Ascending aorta (tissue), 2 donors: Measurements from ENCODE around the gene IL1RAP. TPM values are rescaled to one million over a fixed set of nuclear protein-coding genes. Genes with fewer than 3 reads are reported as not detected.

Experiments used
- DNase-seq, 2 donors: peaks; one replicate each; pipeline ENCODE4 v3.0.0-alpha.2; 2019; ENCODE audit warnings: low spot score in 2 of 2
- H3K27ac ChIP-seq, 2 donors: fragments of 200-600 bp; sonication (generic); one replicate each; pipeline ENCODE4 v1.5.1; 2016 to 2017; ENCODE audit warnings: mild to moderate bottlenecking in 1 of 2
- H3K27me3 ChIP-seq: fragments of 200-600 bp; sonication (generic); one replicate; pipeline ENCODE4 v1.5.1; 2017
- H3K36me3 ChIP-seq, 2 donors: fragments of 200-600 bp; sonication (generic); one replicate each; pipeline ENCODE4 v1.5.1; 2016
- H3K4me1 ChIP-seq, 2 donors: fragments of 200-600 bp; sonication (generic); one replicate each; pipeline ENCODE4 v1.5.1; 2016 to 2017; ENCODE audit warnings: mild to moderate bottlenecking in 1 of 2
- H3K4me3 ChIP-seq, 2 donors: fragments of 200-600 bp; sonication (generic); one replicate each; pipeline ENCODE4 v1.5.1; 2016 to 2017; ENCODE audit warnings: mild to moderate bottlenecking in 1 of 2
- H3K9me3 ChIP-seq, 2 donors: fragments of 200-600 bp; sonication (generic); one replicate each; pipeline ENCODE4 v1.5.1; 2016
- CTCF ChIP-seq, 3 experiments: fragments of 200-600 bp in 2 of 3; fragments of 450-650 bp in 1 of 3; sonication (generic) in 2 of 3; IDR thresholded peaks; one replicate each; pipeline ENCODE4 v1.5.1; 2016 to 2019; ENCODE audit warnings: antibody characterized with exemption in 3 of 3, mild to moderate bottlenecking in 1 of 3, moderate library complexity in 1 of 3
- intact Hi-C: fragments of 100-400 bp; cut with DNase I; formaldehyde crosslinking; loops from one replicate; pipeline ENCODE4 v1.15.1; 2023
- total RNA-seq: library from RNA; depleted of rRNA; stranded (reverse); fragments of >200 nt; gene quantifications from one replicate; pipeline ENCODE4 v1.1.0, GENCODE V29; 2016

IL1RAP gene
- total RNA-seq, 1 donor from 2014 or later: 12.8 TPM

- Histone ChIP-seq H3K4me1 (no peaks in the 10 kb centered on the region), H3K27me3 (no peaks in the 10 kb centered on the region), H3K4me3 (no peak overlapping the region), H3K36me3 (no peaks in the 10 kb centered on the region), H3K9me3 (no peaks in the 10 kb centered on the region), H3K27ac (no peak overlapping the region)
- DNase-seq: no peak
- no peak for TF ChIP-seq CTCF (IDR thresholded peaks at IDR 0.05)
- intact Hi-C loops: no loop called here
These were observed 29.8 kb downstream of the IL1RAP start for GRCh38 chr3:190543671-190544070.

- TF ChIP-seq CTCF (IDR thresholded peaks at IDR 0.05): no peak
- no peak overlapping the region for H3K4me3 ChIP-seq
- no peaks in the 10 kb centered on the region for H3K4me1 ChIP-seq
- H3K27ac ChIP-seq: no peak overlapping the region
- no peaks in the 10 kb centered on the region for H3K9me3 ChIP-seq
- intact Hi-C loops: no loop called here
- DNase-seq: no peak
- H3K27me3 ChIP-seq: no peaks in the 10 kb centered on the region
- no peaks in the 10 kb centered on the region for H3K36me3 ChIP-seq
These were observed 31.3 kb downstream of the IL1RAP start for GRCh38 chr3:190545191-190545590.

- no peaks in the 10 kb centered on the region for H3K27me3 ChIP-seq
- intact Hi-C loops: no loop called here
- no peak overlapping the region for H3K4me3 ChIP-seq
- TF ChIP-seq CTCF (IDR thresholded peaks at IDR 0.05): no peak
- H3K9me3 ChIP-seq: no peaks in the 10 kb centered on the region
- H3K4me1 ChIP-seq: no peaks in the 10 kb centered on the region
- H3K36me3 ChIP-seq: no peaks in the 10 kb centered on the region
- no peak overlapping the region for H3K27ac ChIP-seq
- DNase-seq: no peak
These were observed 33.1 kb downstream of the IL1RAP start for GRCh38 chr3:190546881-190547510.

GRCh38 chr3:190548031-190548656 lies 34.3 kb downstream of the IL1RAP start:
- no peak overlapping the region for H3K4me3 ChIP-seq
- no peaks in the 10 kb centered on the region for H3K27me3 ChIP-seq
- no peak for TF ChIP-seq CTCF (IDR thresholded peaks at IDR 0.05)
- H3K36me3 ChIP-seq: no peaks in the 10 kb centered on the region
- intact Hi-C loops: no loop called here
- H3K27ac ChIP-seq: no peak overlapping the region
- H3K9me3 ChIP-seq: no peaks in the 10 kb centered on the region
- no peak for DNase-seq
- no peaks in the 10 kb centered on the region for H3K4me1 ChIP-seq

- no peak for TF ChIP-seq CTCF (IDR thresholded peaks at IDR 0.05)
- no peaks in the 10 kb centered on the region for H3K4me1 ChIP-seq
- no peaks in the 10 kb centered on the region for H3K36me3 ChIP-seq
- H3K27me3 ChIP-seq: no peaks in the 10 kb centered on the region
- intact Hi-C loops: no loop called here
- no peak overlapping the region for H3K4me3 ChIP-seq
- H3K9me3 ChIP-seq: no peaks in the 10 kb centered on the region
- no peak for DNase-seq
- H3K27ac ChIP-seq: no peak overlapping the region
These were observed 38.1 kb downstream of the IL1RAP start for GRCh38 chr3:190552021-190552420.
